ENCODE measurements around the gene CDKN2B-AS1. TPM values are rescaled to one million over a fixed set of nuclear protein-coding genes. Genes with fewer than 3 reads are reported as not detected.

CDKN2B-AS1 gene
- total RNA-seq, 1 experiment from 2014 or later: 0.24 TPM

DNA sequence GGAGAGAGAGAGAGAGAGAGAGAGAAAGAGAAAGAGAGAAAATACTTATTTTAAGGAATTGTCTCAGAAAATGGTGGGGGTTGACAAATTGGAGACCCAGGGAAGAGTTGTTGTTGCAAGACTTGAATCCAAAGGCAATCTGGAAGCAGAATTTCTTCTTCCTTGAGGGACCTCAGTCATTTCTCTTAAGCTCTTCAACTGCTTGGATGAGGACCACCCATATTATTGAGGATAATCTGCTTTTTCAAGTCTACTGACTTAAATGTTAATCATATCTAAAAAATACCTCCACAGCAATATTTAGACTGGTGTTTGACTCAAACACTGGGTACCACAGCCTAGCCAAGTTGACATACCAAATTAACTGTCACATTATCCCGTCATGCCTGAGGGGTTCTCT lies 2.9 kb downstream of the CDKN2B-AS1 start:
- Mint-ChIP-seq H3K27ac (no peak overlapping the region), H3K4me3 (no peak overlapping the region), H3K4me1 (peaks cover 36% of the 10 kb centered on the region), H3K36me3 (no peaks in the 10 kb centered on the region), H3K9me3 (no peaks in the 10 kb centered on the region), H3K27me3 (ENCODE audit: low read depth) (peaks cover 93% of the 10 kb centered on the region)
- ChIA-PET CTCF (interaction anchor here (0.7 to 4.2 kb wide), 4 partner anchors 11 to 43 kb away, joined by 3 to 19 read pairs (median 6); partner anchors contain the start of gene CDKN2B), POLR2A (no interaction called here)
- TF ChIP-seq, protein P1, sequence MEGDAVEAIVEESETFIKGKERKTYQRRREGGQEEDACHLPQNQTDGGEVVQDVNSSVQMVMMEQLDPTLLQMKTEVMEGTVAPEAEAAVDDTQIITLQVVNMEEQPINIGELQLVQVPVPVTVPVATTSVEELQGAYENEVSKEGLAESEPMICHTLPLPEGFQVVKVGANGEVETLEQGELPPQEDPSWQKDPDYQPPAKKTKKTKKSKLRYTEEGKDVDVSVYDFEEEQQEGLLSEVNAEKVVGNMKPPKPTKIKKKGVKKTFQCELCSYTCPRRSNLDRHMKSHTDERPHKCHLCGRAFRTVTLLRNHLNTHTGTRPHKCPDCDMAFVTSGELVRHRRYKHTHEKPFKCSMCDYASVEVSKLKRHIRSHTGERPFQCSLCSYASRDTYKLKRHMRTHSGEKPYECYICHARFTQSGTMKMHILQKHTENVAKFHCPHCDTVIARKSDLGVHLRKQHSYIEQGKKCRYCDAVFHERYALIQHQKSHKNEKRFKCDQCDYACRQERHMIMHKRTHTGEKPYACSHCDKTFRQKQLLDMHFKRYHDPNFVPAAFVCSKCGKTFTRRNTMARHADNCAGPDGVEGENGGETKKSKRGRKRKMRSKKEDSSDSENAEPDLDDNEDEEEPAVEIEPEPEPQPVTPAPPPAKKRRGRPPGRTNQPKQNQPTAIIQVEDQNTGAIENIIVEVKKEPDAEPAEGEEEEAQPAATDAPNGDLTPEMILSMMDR (IDR thresholded peaks at IDR 0.05): no peak
- ATAC-seq (no peak), DNase-seq (ENCODE audit: low spot score) (no peak)

DNA sequence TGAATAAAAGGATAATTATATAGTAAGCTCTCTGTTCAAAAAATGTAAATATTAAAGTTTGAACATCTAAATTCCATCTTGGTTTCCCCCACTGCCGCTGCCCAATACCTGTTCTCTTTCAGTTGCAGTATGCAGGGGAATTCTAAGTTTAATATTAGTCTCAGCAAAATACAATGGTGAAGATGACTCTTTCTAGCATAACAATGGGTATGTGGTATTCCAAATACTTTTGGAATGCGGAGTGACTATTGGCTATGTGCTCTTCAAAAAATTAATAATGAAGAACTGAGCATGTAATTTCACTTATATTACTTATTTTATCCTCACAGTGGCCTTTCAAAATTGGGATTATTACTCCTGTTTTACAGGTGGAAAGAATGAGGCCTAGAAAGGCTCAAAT lies 3.4 kb downstream of the CDKN2B-AS1 start:
- DNase-seq (ENCODE audit: low spot score) (no peak), ATAC-seq (no peak)
- no peak overlapping the region for H3K4me3 Mint-ChIP-seq
- CTCF ChIA-PET: interaction anchor here (0.8 to 4.2 kb wide), 2 partner anchors 11 to 43 kb away, joined by 3 to 19 read pairs; partner anchors contain the start of gene CDKN2B
- TF ChIP-seq, protein P2, sequence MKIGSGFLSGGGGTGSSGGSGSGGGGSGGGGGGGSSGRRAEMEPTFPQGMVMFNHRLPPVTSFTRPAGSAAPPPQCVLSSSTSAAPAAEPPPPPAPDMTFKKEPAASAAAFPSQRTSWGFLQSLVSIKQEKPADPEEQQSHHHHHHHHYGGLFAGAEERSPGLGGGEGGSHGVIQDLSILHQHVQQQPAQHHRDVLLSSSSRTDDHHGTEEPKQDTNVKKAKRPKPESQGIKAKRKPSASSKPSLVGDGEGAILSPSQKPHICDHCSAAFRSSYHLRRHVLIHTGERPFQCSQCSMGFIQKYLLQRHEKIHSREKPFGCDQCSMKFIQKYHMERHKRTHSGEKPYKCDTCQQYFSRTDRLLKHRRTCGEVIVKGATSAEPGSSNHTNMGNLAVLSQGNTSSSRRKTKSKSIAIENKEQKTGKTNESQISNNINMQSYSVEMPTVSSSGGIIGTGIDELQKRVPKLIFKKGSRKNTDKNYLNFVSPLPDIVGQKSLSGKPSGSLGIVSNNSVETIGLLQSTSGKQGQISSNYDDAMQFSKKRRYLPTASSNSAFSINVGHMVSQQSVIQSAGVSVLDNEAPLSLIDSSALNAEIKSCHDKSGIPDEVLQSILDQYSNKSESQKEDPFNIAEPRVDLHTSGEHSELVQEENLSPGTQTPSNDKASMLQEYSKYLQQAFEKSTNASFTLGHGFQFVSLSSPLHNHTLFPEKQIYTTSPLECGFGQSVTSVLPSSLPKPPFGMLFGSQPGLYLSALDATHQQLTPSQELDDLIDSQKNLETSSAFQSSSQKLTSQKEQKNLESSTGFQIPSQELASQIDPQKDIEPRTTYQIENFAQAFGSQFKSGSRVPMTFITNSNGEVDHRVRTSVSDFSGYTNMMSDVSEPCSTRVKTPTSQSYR (CRISPR knock-in tag; IDR thresholded peaks at IDR 0.05): no peak
- TF ChIP-seq, protein P3, sequence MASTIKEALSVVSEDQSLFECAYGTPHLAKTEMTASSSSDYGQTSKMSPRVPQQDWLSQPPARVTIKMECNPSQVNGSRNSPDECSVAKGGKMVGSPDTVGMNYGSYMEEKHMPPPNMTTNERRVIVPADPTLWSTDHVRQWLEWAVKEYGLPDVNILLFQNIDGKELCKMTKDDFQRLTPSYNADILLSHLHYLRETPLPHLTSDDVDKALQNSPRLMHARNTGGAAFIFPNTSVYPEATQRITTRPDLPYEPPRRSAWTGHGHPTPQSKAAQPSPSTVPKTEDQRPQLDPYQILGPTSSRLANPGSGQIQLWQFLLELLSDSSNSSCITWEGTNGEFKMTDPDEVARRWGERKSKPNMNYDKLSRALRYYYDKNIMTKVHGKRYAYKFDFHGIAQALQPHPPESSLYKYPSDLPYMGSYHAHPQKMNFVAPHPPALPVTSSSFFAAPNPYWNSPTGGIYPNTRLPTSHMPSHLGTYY (CRISPR knock-in tag; IDR thresholded peaks at IDR 0.05): no peak
- TF ChIP-seq, protein P4, sequence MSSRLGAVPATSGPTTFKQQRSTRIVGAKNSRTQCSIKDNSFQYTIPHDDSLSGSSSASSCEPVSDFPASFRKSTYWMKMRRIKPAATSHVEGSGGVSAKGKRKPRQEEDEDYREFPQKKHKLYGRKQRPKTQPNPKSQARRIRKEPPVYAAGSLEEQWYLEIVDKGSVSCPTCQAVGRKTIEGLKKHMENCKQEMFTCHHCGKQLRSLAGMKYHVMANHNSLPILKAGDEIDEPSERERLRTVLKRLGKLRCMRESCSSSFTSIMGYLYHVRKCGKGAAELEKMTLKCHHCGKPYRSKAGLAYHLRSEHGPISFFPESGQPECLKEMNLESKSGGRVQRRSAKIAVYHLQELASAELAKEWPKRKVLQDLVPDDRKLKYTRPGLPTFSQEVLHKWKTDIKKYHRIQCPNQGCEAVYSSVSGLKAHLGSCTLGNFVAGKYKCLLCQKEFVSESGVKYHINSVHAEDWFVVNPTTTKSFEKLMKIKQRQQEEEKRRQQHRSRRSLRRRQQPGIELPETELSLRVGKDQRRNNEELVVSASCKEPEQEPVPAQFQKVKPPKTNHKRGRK (CRISPR knock-in tag; IDR thresholded peaks at IDR 0.05; ENCODE audit: borderline replicate concordance): no peak
- TF ChIP-seq TP53 (CRISPR knock-in tag; IDR thresholded peaks at IDR 0.05) (no peak), ZNF138 (CRISPR knock-in tag; conservative IDR thresholded peaks at IDR 0.05) (no peak), GRHL2 (CRISPR knock-in tag; IDR thresholded peaks at IDR 0.05; ENCODE audit: insufficient replicate concordance, severe bottlenecking) (no peak), ZNF317 (CRISPR knock-in tag; IDR thresholded peaks at IDR 0.05; ENCODE audit: borderline replicate concordance, low read depth) (no peak), SMAD4 (CRISPR knock-in tag; IDR thresholded peaks at IDR 0.05) (no peak), CBFB (CRISPR knock-in tag; IDR thresholded peaks at IDR 0.05; ENCODE audit: low read depth) (no peak), CREM (CRISPR knock-in tag; IDR thresholded peaks at IDR 0.05) (no peak), NR2C2 (CRISPR knock-in tag; IDR thresholded peaks at IDR 0.05) (no peak)
- TF ChIP-seq, protein P5, sequence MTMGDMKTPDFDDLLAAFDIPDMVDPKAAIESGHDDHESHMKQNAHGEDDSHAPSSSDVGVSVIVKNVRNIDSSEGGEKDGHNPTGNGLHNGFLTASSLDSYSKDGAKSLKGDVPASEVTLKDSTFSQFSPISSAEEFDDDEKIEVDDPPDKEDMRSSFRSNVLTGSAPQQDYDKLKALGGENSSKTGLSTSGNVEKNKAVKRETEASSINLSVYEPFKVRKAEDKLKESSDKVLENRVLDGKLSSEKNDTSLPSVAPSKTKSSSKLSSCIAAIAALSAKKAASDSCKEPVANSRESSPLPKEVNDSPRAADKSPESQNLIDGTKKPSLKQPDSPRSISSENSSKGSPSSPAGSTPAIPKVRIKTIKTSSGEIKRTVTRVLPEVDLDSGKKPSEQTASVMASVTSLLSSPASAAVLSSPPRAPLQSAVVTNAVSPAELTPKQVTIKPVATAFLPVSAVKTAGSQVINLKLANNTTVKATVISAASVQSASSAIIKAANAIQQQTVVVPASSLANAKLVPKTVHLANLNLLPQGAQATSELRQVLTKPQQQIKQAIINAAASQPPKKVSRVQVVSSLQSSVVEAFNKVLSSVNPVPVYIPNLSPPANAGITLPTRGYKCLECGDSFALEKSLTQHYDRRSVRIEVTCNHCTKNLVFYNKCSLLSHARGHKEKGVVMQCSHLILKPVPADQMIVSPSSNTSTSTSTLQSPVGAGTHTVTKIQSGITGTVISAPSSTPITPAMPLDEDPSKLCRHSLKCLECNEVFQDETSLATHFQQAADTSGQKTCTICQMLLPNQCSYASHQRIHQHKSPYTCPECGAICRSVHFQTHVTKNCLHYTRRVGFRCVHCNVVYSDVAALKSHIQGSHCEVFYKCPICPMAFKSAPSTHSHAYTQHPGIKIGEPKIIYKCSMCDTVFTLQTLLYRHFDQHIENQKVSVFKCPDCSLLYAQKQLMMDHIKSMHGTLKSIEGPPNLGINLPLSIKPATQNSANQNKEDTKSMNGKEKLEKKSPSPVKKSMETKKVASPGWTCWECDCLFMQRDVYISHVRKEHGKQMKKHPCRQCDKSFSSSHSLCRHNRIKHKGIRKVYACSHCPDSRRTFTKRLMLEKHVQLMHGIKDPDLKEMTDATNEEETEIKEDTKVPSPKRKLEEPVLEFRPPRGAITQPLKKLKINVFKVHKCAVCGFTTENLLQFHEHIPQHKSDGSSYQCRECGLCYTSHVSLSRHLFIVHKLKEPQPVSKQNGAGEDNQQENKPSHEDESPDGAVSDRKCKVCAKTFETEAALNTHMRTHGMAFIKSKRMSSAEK (CRISPR knock-in tag; IDR thresholded peaks at IDR 0.05; ENCODE audit: borderline replicate concordance): no peak
- TF ChIP-seq, protein P6, sequence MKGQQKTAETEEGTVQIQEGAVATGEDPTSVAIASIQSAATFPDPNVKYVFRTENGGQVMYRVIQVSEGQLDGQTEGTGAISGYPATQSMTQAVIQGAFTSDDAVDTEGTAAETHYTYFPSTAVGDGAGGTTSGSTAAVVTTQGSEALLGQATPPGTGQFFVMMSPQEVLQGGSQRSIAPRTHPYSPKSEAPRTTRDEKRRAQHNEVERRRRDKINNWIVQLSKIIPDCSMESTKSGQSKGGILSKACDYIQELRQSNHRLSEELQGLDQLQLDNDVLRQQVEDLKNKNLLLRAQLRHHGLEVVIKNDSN (CRISPR knock-in tag; IDR thresholded peaks at IDR 0.05): no peak
- no peaks in the 10 kb centered on the region for H3K36me3 Mint-ChIP-seq
- H3K27me3 Mint-ChIP-seq (ENCODE audit: low read depth): peaks cover 94% of the 10 kb centered on the region
- no peak overlapping the region for H3K27ac Mint-ChIP-seq
- H3K9me3 Mint-ChIP-seq: no peaks in the 10 kb centered on the region
- POLR2A ChIA-PET: no interaction called here
- H3K4me1 Mint-ChIP-seq: peaks cover 35% of the 10 kb centered on the region
